Endometrium (tissue), 2 donors: ENCODE measurements around the gene MAST2.

Source experiments
- FAIRE-seq: peaks from 2 replicates; lab custom pipeline; 2012; peaks lifted over from hg19 to GRCh38; lab: Jason Lieb, UNC
- donor health status: control.
- donor health status: control.

Gene MAST2

DNA sequence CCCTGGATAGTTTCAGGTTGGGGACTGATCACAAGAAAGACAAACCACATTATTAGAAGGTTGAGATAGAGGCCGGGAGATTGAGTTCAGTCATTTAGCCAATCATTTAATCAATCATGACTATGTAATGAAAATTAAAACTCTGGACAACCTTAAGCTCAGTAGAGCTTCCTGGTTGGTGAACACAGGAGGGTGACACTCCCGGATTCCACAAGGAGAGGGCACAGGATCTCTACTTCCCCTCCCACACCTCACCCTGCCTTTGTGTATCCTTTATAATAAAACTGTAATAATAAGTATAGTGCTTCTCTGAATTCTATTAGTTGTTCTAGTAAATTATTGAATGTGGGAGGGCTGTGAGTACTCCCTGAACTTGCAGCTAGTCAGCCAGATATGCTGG lies 178.9 kb downstream of the MAST2 start:
- no peak for FAIRE-seq

DNA sequence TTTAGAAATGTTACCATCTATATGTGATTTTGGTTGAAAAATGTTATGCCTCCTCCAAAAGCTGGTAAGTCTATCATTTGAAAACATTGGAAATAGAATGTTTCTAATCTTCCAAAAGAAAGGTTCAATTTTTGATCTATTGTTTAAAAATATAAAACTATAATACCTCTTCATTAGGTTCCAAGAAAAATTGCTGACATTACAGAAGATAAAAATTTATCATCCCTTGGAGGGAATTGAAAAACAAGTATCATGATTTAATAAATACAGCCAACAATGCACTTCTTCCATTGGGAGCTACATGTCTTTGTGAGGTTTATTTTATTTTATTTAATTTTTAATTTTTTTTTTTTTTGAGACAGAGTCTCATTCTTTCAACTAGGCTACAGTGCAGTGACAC lies 180.6 kb downstream of the MAST2 start:
- no peak for FAIRE-seq

DNA sequence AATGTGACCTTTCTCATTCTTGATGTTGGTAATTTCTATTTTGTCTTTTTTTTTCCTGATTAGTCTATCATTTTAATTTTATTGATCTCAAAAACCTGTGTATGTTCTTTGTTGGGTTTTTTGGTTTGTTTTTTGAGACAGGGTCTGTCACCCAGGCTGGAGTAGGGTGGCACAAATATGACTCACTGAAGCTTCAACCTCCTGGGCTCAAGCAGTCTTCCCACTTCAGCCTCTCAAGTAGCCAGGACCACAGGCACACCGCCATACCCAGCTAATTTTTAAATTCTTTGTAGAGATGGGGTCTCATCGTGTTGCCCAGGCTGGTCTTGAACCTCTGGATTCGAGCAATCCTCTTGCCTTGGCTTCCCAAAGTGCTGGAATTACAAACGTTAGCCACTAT lies 183.8 kb downstream of the MAST2 start:
- no peak for FAIRE-seq

GRCh38 chr1:45989249-45989648 lies 185.8 kb downstream of the MAST2 start:
- FAIRE-seq: no peak

GRCh38 chr1:45994423-45994822 lies 191.0 kb downstream of the MAST2 start:
- FAIRE-seq: no peak

GRCh38 chr1:45995298-45995697 lies 191.9 kb downstream of the MAST2 start:
- no peak for FAIRE-seq

DNA sequence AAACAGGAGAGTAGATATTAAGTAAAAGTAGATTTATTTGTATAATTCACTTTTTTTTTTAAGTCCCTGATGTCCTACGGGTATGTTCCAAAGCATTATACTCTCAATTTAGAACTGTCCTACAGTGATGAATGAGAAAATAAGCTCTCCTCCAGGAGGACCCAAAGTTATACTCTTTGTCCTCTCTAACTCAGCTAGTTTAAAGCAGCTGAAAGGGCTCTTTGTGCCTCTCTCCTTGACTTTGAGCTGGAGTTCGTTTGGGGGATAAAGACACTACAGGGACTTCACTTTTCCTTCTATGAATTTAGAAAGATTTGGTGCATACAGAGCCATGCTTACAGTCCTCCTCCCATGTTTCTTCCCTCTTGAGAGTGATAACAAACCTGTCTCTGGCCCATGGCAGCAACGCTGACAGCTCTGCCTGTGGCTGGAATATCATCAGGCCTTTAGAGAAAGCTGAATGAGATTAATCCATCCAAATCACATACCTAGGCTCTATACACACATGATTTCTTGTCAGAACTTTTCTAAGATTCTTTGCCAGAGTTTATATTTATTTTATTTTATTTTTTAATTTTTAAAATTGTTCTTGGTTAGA lies 194.7 kb downstream of the MAST2 start:
- no peak for FAIRE-seq

DNA sequence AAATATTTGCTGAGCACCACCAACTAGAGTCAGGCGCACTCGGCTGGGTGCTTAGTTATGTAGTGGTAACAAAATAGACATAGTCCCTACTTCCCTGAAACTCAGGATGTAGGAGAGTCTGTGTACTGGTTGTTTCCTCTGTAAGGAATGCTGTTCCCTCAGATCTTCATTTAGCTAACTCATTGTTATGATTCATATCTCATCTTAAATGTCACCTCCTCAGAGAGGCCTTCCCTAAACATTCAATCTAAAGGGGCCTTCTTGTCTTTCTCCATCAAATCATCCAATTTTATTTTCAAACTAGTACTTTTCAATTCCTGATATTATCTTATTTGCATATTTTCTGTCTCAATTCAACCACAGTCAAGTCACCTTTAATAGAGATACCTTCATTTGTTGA lies 196.1 kb downstream of the MAST2 start:
- no peak for FAIRE-seq

GRCh38 chr1:46001081-46001785 lies 197.8 kb downstream of the MAST2 start:
- no peak for FAIRE-seq

DNA sequence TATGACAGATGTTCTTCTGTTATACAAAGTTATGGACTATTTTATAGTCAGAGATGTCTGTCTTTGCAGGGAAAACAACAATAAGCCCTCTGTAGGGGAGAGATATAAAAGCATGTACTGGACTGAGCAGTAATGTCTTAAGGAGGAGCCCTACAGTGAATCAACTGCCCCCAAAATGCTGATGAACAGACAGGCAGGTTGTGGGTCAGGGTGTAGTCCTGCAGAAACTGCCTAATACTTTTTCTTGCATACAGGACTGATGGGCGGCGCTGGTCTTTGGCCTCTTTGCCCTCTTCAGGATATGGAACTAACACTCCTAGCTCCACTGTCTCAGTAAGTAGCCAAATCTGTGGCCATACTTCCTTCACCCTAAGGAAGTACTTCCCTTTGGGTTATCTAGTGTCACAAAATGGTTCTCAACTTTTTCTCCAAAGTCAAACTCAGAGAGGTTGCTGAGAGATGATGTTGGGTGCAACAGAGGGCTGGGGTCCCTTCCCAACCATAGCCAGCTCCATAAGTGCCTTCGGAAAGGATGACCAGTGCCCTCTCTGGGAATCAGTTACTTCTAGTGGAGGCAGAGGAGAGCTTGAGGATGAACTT lies 199.2 kb downstream of the MAST2 start:
- FAIRE-seq: no peak

- FAIRE-seq: no peak
Observed at GRCh38 chr1:46003315-46003714, 199.9 kb downstream of the MAST2 start.

DNA sequence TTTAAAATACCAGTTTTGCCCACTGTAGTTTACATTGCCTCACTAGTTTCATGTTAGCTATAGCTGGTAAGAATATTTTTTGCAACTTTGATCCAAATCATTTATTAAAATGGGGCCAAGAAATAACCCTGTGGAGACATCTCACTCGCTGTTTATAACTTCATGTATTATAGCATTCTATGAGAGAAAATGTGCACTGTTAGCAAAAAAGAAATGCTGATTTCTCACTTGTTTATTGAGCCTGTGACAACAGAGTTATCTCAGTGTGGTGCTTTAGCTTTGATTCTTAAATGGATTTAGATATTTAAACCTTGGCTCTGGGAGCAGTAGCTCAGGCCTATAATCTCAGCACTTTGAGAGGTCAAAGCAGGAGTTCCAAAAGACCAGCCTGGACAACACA lies 201.1 kb downstream of the MAST2 start:
- no peak for FAIRE-seq

DNA sequence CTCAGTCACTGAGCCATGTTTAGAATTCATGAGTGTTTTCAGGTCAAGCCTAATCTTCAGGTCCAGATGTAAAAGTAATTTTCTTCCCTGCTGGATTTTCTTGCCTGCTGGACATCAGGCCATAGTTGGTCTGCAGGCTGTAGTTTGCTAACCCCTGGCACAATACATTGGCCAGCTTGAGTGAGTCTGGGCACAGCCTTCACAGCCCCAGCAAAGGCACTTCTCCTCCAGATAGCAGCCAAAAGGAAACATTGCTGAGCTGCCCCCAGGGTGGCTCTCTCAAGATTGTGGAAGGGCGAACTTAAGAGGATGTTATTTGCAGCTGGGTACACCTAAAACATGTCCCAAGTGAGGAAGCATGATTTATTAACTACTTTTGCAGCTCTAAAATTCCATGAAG lies 202.2 kb downstream of the MAST2 start:
- no peak for FAIRE-seq

DNA sequence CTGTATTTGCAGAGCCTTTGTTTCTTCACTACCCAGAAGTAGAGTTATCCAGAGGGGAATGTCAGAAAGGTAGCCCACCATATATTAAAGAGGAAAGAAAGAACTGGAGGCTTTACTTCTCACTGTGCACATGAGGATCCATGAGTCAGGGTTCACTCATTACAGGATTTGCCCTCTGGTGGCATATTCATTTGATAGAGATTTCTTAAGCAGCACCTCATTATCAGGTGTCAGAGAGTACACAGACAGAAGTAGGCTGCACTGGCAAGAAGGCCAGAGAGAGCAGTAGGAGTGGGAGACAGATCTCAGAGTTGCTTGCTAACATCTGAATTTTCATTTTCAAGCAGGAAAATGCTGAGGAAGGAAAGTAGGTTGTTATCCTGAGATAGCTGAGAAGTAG lies 205.2 kb downstream of the MAST2 start:
- FAIRE-seq: no peak

GRCh38 chr1:46010611-46011010 lies 207.2 kb downstream of the MAST2 start:
- FAIRE-seq: no peak

- FAIRE-seq: no peak
Observed at GRCh38 chr1:46011121-46011695, 207.8 kb downstream of the MAST2 start.

- FAIRE-seq: no peak
Observed at GRCh38 chr1:46012236-46012635, 208.8 kb downstream of the MAST2 start.

DNA sequence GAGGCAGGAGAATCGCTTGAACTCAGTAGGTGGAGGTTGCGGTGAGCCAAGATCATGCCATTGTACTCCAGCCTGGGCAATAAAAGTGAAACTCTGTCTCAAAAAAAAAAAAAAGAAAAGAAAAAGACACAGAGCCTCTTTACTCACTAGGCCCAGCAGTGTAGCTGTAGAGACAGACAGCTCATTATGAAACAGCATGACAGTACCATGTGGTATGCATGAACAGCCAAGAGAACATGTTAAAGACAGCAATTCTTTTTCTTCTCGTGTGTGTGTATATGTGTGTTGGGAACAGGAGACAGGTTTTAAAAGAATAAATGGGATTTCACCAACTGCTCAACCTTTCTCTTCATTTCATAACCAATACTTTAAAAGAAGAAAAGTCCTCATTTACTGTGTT lies 210.2 kb downstream of the MAST2 start:
- FAIRE-seq: no peak

DNA sequence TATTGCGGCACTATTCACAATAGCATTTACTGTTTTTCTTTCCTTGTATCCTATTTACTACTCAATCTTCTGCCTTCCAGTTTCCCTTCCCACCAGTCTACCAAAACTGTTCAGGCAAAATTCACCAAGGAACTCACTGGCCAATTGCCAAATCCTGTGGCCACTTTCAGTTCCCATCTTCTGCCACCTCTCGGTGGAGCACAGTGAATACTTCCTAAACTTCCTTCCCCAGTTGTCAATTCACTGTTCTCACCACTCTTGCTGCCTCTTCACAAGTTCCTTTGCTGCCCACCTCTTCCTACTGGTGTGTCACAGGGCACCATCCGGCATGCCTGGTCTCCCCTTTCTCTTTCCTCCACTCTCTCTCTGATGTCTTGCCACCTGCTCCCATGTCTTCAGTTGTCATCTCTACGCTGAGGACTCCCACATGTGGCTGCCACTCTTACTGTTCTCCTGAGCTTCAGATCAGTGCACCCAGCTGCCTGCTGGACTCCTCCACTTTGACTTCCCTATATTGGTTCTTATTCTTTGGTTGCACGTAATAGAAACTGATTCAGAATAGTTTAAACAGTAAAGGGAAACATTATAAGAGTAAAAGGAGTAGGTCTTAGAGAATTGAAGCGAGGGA lies 214.6 kb downstream of the MAST2 start:
- FAIRE-seq: no peak

- FAIRE-seq: no peak
Observed at GRCh38 chr1:46019348-46019747, 215.9 kb downstream of the MAST2 start.

- FAIRE-seq: no peak
Observed at GRCh38 chr1:46020010-46020409, 216.6 kb downstream of the MAST2 start.

DNA sequence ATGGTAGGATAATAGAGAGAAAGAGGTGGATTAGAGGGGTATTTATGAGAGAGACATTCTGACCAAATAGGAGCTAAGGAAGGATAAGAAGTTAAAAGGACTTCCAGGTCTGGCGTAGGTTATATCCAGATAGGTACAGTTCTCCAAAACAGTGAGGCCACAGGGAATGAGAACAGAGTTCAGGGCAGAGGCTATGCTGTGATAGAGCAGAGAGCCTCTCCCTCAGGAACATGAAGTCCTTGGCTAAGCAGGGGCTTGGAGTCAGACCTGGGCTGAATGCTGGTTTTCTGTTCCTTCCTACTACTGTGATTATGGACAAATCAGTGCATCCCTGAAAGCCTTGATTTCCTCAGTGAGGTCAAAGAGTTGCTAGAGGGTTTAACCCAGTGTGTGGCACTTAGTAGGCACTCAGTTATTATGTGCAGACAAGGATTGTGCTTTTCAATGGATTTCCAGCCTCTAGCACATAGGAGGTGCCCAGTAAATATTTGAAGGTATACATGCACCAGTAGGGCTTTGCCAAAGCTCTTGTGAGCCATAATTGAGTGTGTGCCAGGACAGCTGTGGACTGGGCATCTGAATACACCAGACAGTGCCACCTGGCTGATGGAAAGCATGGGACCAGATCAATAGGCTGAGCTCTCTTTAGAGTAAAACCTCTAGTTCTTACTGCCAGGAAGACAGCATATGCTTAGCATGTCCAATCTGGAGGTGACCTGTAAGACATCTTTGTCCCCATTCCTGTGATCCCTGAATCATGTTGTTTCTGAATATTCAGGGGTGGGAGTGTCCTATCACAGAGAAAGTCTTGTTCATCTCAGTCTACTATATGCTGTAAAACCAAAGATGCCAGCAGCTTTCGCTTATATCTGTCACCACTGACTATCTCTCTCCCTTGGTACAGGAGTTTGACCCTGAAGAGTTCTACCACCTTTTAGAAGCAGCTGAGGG lies 217.9 kb downstream of the MAST2 start:
- no peak for FAIRE-seq
